HUES48 (cell line): ENCODE measurements around the gene FUT9.
A peak's percentile ranks its signal among the peaks of the same experiment; 100 is the strongest.

Experiments used
- H3K27ac ChIP-seq: one replicate; pipeline ENCODE4 v1.7.0; 2013; ENCODE audit warnings: low read depth, low read length, inconsistent platforms
- H3K27me3 ChIP-seq: 2 replicates; pipeline ENCODE4 v1.6.1; 2013; ENCODE audit warnings: mild to moderate bottlenecking, low read length; ENCODE audit not compliant: control insufficient read depth, insufficient read depth
- H3K36me3 ChIP-seq: 2 replicates; pipeline ENCODE4 v1.6.1; 2013; ENCODE audit warnings: low read length; ENCODE audit not compliant: control insufficient read depth, insufficient read depth
- H3K4me1 ChIP-seq: 2 replicates; pipeline ENCODE4 v1.6.1; 2013; ENCODE audit warnings: mild to moderate bottlenecking, low read length; ENCODE audit not compliant: control insufficient read depth, insufficient read depth
- H3K4me3 ChIP-seq: 2 replicates; pipeline ENCODE4 v1.5.1; 2013; ENCODE audit warnings: mild to moderate bottlenecking, low read depth, low read length
- H3K9ac ChIP-seq: 2 replicates; pipeline ENCODE4 v1.6.1; 2013; ENCODE audit warnings: mild to moderate bottlenecking, low read depth, low read length, moderate library complexity
- H3K9me3 ChIP-seq: 2 replicates; pipeline ENCODE4 v1.6.1; 2013; ENCODE audit warnings: low read length; ENCODE audit not compliant: control insufficient read depth, insufficient read depth

FUT9 gene

DNA sequence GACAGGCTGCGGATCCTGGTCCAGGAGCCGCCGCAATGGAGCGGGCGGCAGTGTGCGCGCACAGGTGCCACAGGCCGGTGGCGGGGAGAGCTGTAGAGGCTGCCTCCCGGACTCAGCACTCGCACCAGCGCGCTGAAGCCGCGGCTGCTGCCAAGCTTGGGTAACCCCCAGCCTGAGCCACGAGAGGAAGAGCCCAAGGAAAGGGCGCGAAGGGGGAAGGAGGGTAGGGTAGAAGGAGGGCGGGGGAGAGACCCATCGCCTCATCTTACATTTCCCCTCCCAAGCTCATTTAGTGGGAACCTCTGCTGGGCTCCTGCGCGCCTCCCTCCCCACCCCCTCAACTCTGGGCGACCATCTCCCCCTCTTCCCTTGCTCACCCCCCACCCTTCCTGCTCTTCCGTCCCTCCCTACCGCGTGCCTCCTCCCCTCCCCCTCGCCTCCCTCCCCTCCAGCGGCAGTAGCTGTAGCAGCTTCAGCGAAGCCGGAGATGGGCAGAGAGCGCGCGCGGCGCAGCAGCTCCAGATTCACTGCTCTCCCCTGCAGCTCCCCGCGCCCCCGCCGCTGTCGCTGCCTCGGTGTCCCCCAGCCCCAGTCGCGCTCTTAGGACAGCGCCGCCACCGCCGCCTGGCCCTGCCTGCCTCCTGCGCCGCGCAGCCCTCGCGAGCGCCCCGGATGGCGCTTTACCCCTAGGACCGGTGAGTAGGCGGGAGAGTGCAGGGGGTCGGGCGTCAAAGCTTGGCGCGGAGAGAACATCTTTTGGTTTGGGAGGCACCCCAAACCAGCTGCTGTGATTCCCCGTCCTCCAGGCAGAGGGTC is at the start of gene FUT9:
FUT9 (plus strand) TSS at position 457 of the 816 bp plus-strand sequence. CDS start 187,182 bp downstream, outside the sequence.
- H3K9ac ChIP-seq = peak within 1 kb of the TSS; percentile 79
- H3K27ac ChIP-seq = peak within 1 kb of the TSS; percentile 79
- no peaks in the 10 kb centered on the region for H3K9me3 ChIP-seq
- peaks cover 31% of the 10 kb centered on the region for H3K27me3 ChIP-seq
- peak within 1 kb of the TSS; percentile 93 for H3K4me3 ChIP-seq
- H3K36me3 ChIP-seq = no peaks in the 10 kb centered on the region
- H3K4me1 ChIP-seq = peaks cover 23% of the 10 kb centered on the region

DNA sequence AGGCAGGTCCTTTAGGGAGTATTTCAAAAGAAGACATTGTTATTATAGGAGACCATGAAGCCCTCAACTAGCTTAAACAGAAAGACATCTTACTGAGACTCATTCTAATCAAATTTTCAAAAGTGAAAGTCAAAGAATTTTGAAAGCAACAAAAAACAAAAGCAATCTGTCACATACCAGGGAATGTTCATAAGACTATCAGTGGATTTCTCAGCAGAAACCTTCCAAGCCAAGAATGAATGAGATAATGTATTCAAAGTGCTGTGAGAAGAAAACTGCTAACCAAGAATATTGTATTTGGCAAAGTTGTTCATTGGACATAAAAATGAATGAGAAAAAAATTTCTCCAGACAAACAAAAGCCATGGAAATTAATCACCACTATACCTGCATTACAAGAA is 48.2 kb upstream of the FUT9 start:
- Histone ChIP-seq H3K36me3 (no peaks in the 10 kb centered on the region), H3K4me3 (no peak overlapping the region), H3K4me1 (no peaks in the 10 kb centered on the region), H3K27me3 (no peaks in the 10 kb centered on the region), H3K27ac (no peak overlapping the region), H3K9ac (no peak overlapping the region), H3K9me3 (peaks cover 13% of the 10 kb centered on the region; the same call in 1 of the 2 replicates)

DNA sequence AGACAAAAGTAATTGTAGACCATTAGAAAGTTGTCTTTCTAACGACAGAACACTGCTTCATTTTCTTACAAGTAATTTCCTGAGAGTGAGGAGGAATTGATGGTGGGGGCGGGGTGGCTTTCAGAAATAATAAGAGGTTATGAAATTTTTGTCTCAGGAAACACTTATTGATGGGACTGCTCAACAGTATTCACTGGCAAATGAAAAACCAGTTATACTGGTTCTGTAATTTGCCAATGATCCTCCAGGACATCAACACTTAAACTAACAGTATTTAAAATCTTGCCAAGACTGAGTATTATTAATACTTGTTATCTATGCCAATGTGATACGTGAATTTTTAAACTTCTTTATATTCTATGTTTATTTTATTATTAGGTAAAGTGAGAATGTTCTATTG is 41.8 kb upstream of the FUT9 start:
- Histone ChIP-seq H3K9me3 (0 out of 2 replicates have a peak, but pooled peaks cover 4% of the 10 kb centered on the region), H3K27ac (no peak overlapping the region), H3K9ac (no peak overlapping the region), H3K27me3 (no peaks in the 10 kb centered on the region), H3K4me1 (no peaks in the 10 kb centered on the region), H3K4me3 (no peak overlapping the region), H3K36me3 (no peaks in the 10 kb centered on the region)

DNA sequence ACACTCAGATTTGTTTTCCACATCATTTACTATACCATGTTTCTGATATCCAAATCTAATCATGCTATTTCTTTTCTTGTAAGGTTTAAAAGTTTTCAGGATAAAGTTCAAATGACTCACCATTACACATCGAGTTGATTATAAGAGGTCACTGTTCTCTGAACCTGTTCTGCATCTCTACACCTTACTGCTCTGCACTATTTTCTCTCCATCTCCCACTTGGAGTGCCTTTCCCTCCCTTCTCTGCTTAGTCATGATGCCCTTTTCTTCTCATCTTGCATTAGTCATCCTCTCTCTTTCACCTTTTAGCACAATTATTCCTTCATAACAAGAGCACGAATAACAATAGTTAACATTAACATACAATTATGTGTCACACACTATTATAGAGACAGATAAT is 37.5 kb upstream of the FUT9 start:
- H3K9ac ChIP-seq = no peak overlapping the region
- no peaks in the 10 kb centered on the region for H3K36me3 ChIP-seq
- no peak overlapping the region for H3K27ac ChIP-seq
- no peaks in the 10 kb centered on the region for H3K9me3 ChIP-seq
- H3K4me3 ChIP-seq = no peak overlapping the region
- H3K4me1 ChIP-seq = no peaks in the 10 kb centered on the region
- H3K27me3 ChIP-seq = no peaks in the 10 kb centered on the region

DNA sequence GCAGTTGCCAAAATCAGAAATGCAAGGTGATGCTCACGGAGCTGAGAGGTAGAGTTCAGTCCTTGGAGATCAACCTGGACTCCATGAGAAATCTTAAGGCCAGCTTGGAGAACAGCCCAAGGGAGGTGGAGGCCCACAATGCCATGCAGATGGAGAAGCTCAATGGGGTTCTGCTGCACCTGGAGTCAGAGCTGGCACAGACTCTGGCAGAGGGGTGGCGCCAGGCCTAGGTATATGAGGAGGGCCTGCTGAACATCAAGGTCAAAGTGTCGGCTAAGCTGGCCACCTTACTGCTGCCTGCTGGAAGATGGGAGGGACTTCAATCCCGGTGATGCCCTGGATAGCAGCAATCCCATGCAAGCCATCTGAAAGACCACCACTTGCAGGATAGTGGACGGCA is 23.9 kb upstream of the FUT9 start:
- Histone ChIP-seq H3K27me3 (no peaks in the 10 kb centered on the region), H3K27ac (no peak overlapping the region), H3K9ac (no peak overlapping the region), H3K36me3 (no peaks in the 10 kb centered on the region), H3K4me3 (no peak overlapping the region), H3K9me3 (peaks cover 22% of the 10 kb centered on the region), H3K4me1 (no peaks in the 10 kb centered on the region)

DNA sequence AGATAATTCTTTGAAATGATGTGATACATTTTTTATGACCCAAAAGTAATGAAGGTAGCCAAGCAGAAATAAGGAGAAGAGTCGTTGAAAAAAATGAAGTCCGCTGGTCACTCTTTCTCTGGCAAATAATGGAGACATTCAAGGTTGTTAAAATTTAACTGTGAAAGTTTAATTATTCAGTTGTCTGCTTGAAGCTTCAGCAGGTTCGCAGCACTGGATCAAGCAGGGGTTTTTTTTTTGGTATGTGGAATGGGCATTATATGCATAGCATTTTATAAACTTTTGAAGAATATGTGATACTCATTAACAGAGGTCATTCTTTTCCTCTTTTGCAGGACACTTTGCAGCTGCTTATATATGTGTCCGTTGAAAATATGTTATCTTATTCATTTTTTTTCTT is 21.6 kb upstream of the FUT9 start:
- no peak overlapping the region for H3K27ac ChIP-seq
- H3K9ac ChIP-seq = no peak overlapping the region
- no peaks in the 10 kb centered on the region for H3K27me3 ChIP-seq
- no peaks in the 10 kb centered on the region for H3K4me1 ChIP-seq
- H3K4me3 ChIP-seq = no peak overlapping the region
- H3K36me3 ChIP-seq = no peaks in the 10 kb centered on the region
- peaks cover 23% of the 10 kb centered on the region for H3K9me3 ChIP-seq

DNA sequence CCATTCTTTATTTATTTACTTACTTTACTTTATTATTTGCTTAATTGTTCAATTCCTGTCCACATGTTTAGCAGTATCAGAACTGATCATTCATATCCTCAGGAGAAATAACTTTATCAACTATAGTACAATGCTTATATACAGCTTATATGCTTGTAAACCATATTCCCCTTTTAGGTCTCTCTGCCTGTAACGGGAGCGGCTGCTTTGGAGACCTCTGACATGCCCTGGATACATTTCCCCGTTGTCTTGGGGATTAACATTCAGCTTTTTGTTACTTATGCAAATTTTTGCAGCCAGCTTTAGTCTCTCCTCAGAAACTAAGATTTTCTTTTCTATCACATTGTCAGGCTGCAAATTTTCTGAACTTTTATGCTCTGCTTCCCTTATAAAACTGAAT is 17.6 kb upstream of the FUT9 start:
- H3K27me3 ChIP-seq = no peaks in the 10 kb centered on the region
- no peak overlapping the region for H3K27ac ChIP-seq
- no peak overlapping the region for H3K9ac ChIP-seq
- H3K36me3 ChIP-seq = no peaks in the 10 kb centered on the region
- peaks cover 3% of the 10 kb centered on the region; the same call in 1 of the 2 replicates for H3K9me3 ChIP-seq
- H3K4me3 ChIP-seq = no peak overlapping the region
- H3K4me1 ChIP-seq = no peaks in the 10 kb centered on the region

DNA sequence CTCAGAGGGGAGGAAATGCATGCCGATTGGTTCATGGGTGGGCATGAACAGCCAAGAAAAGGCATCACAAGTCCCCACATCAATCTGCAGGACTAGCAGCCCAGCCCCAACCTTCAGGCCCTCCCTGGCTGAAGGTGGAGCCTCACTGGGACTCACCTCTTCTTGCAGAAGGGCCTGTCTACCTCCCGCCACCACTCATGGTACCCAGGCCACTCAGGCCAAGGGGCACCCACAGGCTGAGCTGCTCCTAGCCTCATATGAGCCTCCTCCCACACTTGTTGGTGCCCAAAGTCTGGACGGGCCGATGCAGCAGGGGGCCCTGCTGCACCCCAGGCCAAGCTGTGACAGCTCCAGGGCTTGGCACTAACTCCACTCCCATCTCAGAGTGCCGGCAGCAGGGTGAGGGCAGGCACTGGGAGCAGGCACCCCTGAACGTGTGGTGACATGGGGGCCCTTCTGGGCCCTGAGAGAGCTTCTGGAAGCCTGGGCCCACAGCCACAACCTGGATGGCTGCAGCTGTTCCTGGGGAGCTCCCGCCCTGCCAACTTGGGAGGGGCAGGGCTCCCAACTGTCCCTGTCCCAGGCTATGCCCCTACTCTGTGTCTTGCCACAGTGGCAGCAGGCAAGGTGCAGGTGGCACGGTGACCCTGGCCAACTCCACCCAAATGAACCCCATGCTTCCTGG is 13.7 kb upstream of the FUT9 start:
- Histone ChIP-seq H3K4me1 (no peaks in the 10 kb centered on the region; the same call in 1 of the 2 replicates), H3K9me3 (peaks cover 3% of the 10 kb centered on the region; the same call in 1 of the 2 replicates), H3K9ac (no peak overlapping the region), H3K4me3 (no peak overlapping the region), H3K27me3 (no peaks in the 10 kb centered on the region), H3K36me3 (no peaks in the 10 kb centered on the region), H3K27ac (no peak overlapping the region)

DNA sequence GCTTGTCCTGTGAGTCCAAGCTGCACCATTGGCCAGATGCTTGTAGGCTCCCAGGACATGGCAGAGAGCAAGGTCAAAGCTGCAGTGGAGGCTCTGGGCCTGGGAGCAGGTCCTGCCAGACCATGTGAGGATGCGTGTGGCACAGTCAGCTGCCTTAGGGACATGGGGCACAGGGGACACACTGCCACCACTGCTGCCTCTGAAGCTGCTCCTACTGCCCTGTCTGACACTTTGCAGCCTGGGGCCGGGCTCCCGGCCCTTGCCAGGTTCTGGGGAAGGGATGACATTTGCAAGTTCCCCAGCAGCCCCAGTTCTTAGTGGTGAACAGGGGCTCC is 13.2 kb upstream of the FUT9 start:
- Histone ChIP-seq H3K4me1 (no peaks in the 10 kb centered on the region; the same call in 1 of the 2 replicates), H3K9ac (no peak overlapping the region), H3K27ac (no peak overlapping the region), H3K36me3 (no peaks in the 10 kb centered on the region), H3K9me3 (peaks cover 3% of the 10 kb centered on the region; the same call in 1 of the 2 replicates), H3K4me3 (no peak overlapping the region), H3K27me3 (no peaks in the 10 kb centered on the region)

DNA sequence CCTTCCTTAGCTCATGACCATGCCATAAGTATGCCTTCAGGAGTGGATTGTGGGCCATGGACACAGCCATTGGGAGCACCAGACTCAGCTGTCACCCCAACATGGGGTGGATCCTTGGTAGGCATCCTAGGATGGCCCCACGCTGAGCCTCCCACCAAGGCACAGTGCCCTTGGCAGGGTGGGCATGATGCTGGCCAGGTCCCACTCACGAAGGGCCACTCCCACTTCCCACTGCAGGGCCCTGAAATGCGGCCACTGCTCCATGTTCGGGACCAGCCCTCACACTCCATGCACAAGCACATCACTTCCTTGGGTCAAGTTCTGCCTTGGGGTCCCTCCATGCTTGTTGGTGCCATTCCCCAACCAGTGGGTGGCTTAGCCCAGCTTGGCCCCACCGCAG is 12.9 kb upstream of the FUT9 start:
- Histone ChIP-seq H3K27ac (no peak overlapping the region), H3K9ac (no peak overlapping the region), H3K36me3 (no peaks in the 10 kb centered on the region), H3K4me1 (no peaks in the 10 kb centered on the region; the same call in 1 of the 2 replicates), H3K9me3 (peaks cover 3% of the 10 kb centered on the region; the same call in 1 of the 2 replicates), H3K4me3 (no peak overlapping the region), H3K27me3 (no peaks in the 10 kb centered on the region)

DNA sequence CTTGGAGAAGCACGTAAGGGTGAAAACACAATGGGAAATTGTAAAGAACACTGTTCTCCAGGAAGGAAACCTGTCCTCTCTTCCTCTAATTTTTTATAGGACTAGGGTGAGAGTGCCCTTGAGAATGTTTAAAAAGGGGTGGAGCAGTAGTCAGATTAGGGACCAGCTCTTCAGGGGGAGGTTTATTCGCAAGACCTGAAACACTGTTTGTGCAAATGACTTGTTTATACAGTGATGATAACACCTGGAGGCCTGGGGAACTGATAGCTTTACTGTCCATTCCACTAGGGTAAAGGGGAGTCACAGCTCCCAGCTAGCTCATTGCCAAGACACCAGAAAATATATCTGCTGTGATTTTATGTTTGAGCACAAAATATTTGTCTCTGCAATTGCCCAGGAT is 8.1 kb upstream of the FUT9 start:
- no peak overlapping the region for H3K9ac ChIP-seq
- no peaks in the 10 kb centered on the region for H3K27me3 ChIP-seq
- no peak overlapping the region for H3K4me3 ChIP-seq
- no peaks in the 10 kb centered on the region; the same call in 1 of the 2 replicates for H3K4me1 ChIP-seq
- H3K27ac ChIP-seq = no peak overlapping the region
- no peaks in the 10 kb centered on the region for H3K36me3 ChIP-seq
- H3K9me3 ChIP-seq = no peaks in the 10 kb centered on the region
